HepG2 (cell line): ENCODE results near the gene PITHD1. TPM values are rescaled to one million over a fixed set of nuclear protein-coding genes. Genes with fewer than 3 reads are reported as not detected.

Source experiments
- ATAC-seq: fragments of 200-7000 bp; cut with Tn5 transposase; 3 replicates; pipeline ENCODE4 v1.9.1; 2020; ENCODE audit warnings: mild to moderate bottlenecking, moderate library complexity
- BruUV-seq: library from RNA; stranded (reverse); fragments of 400-500 nt; replicated peaks from 2 replicates; lab custom pipeline; 2021; lab: Mats Ljungman, UMichigan
- CTCF ChIA-PET: fragments of 300-600 bp; formaldehyde crosslinking; extraction: SDS; loops from one replicate; lab custom pipeline; 2021; ENCODE audit warnings: low total read pairs, inconsistent platforms, low intra/inter-chr PET ratio; lab: Yijun Ruan, JAX
- POLR2A ChIA-PET: fragments of 350-600 bp; sonication (Branson Sonifier 250); formaldehyde crosslinking; loops from one replicate; lab custom pipeline; 2020; ENCODE audit warnings: antibody characterized with exemption, inconsistent platforms; lab: Yijun Ruan, JAX
- DNase-seq: peaks from one replicate; pipeline ENCODE4 v3.0.0-alpha.2; 2015; ENCODE audit warnings: low spot score
- FAIRE-seq: peaks from 3 replicates; lab custom pipeline; 2011; peaks lifted over from hg19 to GRCh38; lab: Jason Lieb, UNC
- H2AFZ ChIP-seq: one replicate; pipeline ENCODE4 v1.6.1; 2011; ENCODE audit warnings: low read length, inconsistent platforms
- H3K27ac ChIP-seq: fragments of 300-600 bp; 3 replicates; pipeline ENCODE4 v1.8.0; 2011; ENCODE audit warnings: mixed run types, mild to moderate bottlenecking, mixed read lengths, low read length, inconsistent platforms; ENCODE audit not compliant: insufficient read depth; ENCODE audit errors: extremely low read length
- H3K27me3 ChIP-seq, 2 experiments: fragments of 200-600 bp in 1 of 2; 2 replicates in 1 of 2; 3 replicates in 1 of 2; pipeline versions ENCODE4 v1.6.0 to v1.8.0; 2011; ENCODE audit warnings: low read length in 2 of 2, mild to moderate bottlenecking in 2 of 2, moderate library complexity in 2 of 2, inconsistent platforms in 1 of 2; ENCODE audit not compliant: insufficient read depth in 2 of 2, control insufficient read depth in 1 of 2
- H3K36me3 ChIP-seq, 2 experiments: fragments of 200-600 bp in 1 of 2; replicated peaks in 1 of 2; 2 replicates in 1 of 2; 3 replicates in 1 of 2; pipeline versions ENCODE4 v1.5.1 to v1.8.0; 2011; ENCODE audit warnings: low read length in 2 of 2, inconsistent platforms in 1 of 2; ENCODE audit not compliant: insufficient read depth in 2 of 2, control insufficient read depth in 1 of 2
- H3K4me1 ChIP-seq: 2 replicates; pipeline ENCODE4 v1.5.1; 2012; ENCODE audit warnings: low read length, inconsistent platforms; ENCODE audit not compliant: insufficient read depth
- H3K4me2 ChIP-seq: 2 replicates; pipeline ENCODE4 v1.6.0; 2011; ENCODE audit warnings: low read depth, low read length, inconsistent platforms
- H3K4me3 ChIP-seq, 3 experiments: fragments of 200-600 bp in 1 of 3; sonication (generic), shearing (Covaris generic) in 1 of 3; replicated peaks in 1 of 3; 2 replicates each; pipeline ENCODE4 v1.5.1; 2011 to 2016; ENCODE audit warnings: low read length in 3 of 3, inconsistent platforms in 2 of 3, low read depth in 2 of 3, mild to moderate bottlenecking in 2 of 3, control low read depth in 1 of 3, mixed read lengths in 1 of 3; ENCODE audit not compliant: insufficient read depth in 1 of 3
- H3K79me2 ChIP-seq: one replicate; pipeline ENCODE4 v1.6.1; 2011; ENCODE audit warnings: low read length, inconsistent platforms; ENCODE audit not compliant: insufficient read depth
- H3K9ac ChIP-seq: 2 replicates; pipeline ENCODE4 v1.6.0; 2011; ENCODE audit warnings: mild to moderate bottlenecking, low read depth, low read length, inconsistent platforms; ENCODE audit not compliant: insufficient read depth
- H3K9me3 ChIP-seq: 2 replicates; pipeline ENCODE4 v1.5.1; 2012; ENCODE audit warnings: mild to moderate bottlenecking, low read length
- H4K20me1 ChIP-seq: 2 replicates; pipeline ENCODE4 v1.6.0; 2011; ENCODE audit warnings: inconsistent platforms, mild to moderate bottlenecking, low read length, moderate library complexity; ENCODE audit not compliant: insufficient read depth
- AGO2 ChIP-seq: fragments of 200-400 bp; formaldehyde crosslinking; optimal IDR thresholded peaks from 2 replicates; pipeline ENCODE3; 2017; ENCODE audit warnings: mild to moderate bottlenecking, low read depth, low read length, moderate library complexity
- HNRNPL ChIP-seq: fragments of 200-400 bp; formaldehyde crosslinking; IDR thresholded peaks from 2 replicates; pipeline ENCODE4 v1.6.1; 2017; ENCODE audit warnings: mild to moderate bottlenecking, low read depth, low read length
- HNRNPLL ChIP-seq: fragments of 200-400 bp; formaldehyde crosslinking; IDR thresholded peaks from 2 replicates; pipeline ENCODE4 v1.6.1; 2017; ENCODE audit warnings: mild to moderate bottlenecking, low read depth, low read length; ENCODE audit not compliant: poor library complexity, severe bottlenecking
- KMT2B ChIP-seq: IDR thresholded peaks from 2 replicates; pipeline ENCODE4 v1.6.1; 2016; ENCODE audit warnings: missing genetic modification reagents, missing compliant biosample characterization
- RBFOX2 ChIP-seq: fragments of 200-400 bp; formaldehyde crosslinking; IDR thresholded peaks from 2 replicates; pipeline ENCODE4 v1.6.1; 2017; ENCODE audit warnings: low read depth, mild to moderate bottlenecking, low read length
- ZNF296 ChIP-seq: sonication (generic); formaldehyde crosslinking; conservative IDR thresholded peaks from 2 replicates; pipeline ENCODE4 v1.5.0; 2020; ENCODE audit warnings: mild to moderate bottlenecking, missing genetic modification reagents
- WGBS: methylation state at CpG from one replicate; pipeline ENCODE4 v1.1.6; 2017; ENCODE audit warnings: low lambda C conversion rate; 5-methylcytosine and 5-hydroxymethylcytosine counted together
- in situ Hi-C: cut with HindIII; loops from 2 replicates; pipeline ENCODE4 v1.10.0; 2017; ENCODE audit warnings: low pct_unique_long_range_greater_than_20kb; ENCODE audit not compliant: extremely low pct_ligation_motif_present
- intact Hi-C: fragments of 100-400 bp; cut with micrococcal nuclease; formaldehyde crosslinking; loops from one replicate; pipeline ENCODE4 v1.10.0; 2022; ENCODE audit not compliant: unreplicated experiment
- polyA plus RNA-seq, 8 experiments: library from polyadenylated mRNA; depleted of rRNA in 3 of 8; stranded (reverse) in 7 of 8; unstranded in 1 of 8; fragments of >200 nt; fragmentation: Illumina TruSeq in 4 of 8; extraction: Trizol in 4 of 8; gene quantifications; 2 replicates each; pipeline versions ENCODE4 v1.2.1 to v1.2.3, GENCODE V29; 2011 to 2016; ENCODE audit warnings: low read depth in 4 of 8, missing spikeins in 1 of 8, mixed read lengths in 1 of 8; ENCODE audit not compliant: insufficient read depth in 1 of 8
- total RNA-seq, 5 experiments: library from RNA; depleted of rRNA; stranded (reverse); fragments of >200 nt; fragmentation: Illumina TruSeq; extraction: Trizol; gene quantifications; 2 replicates each; pipeline ENCODE4 v1.2.3, GENCODE V29; 2016; ENCODE audit warnings: low read depth in 1 of 5

The PITHD1 gene
- total and polyA plus RNA-seq, 2 of the 13 experiments (the other 11 are each of a cell fraction or from before 2014, with no cell fraction given): 28.0 to 37.3 TPM

- H2AFZ ChIP-seq: no peak overlapping the region
- CTCF ChIA-PET: interaction anchor here (1.2 kb wide), 1 partner anchor 24 kb away, joined by 4 read pairs; no protein-coding TSS in a partner anchor
- DNase-seq: no peak
- peaks cover 31% of the 10 kb centered on the region for H3K79me2 ChIP-seq
- no peak for ATAC-seq
- peak; percentile 69 for TF ChIP-seq RBFOX2
- TF ChIP-seq HNRNPL: 0 out of 2 replicates have a peak, but pooled peaks have one; percentile 14
- peak; percentile 86 for TF ChIP-seq AGO2
- no peak for TF ChIP-seq ZNF296 (CRISPR knock-in tag)
- peak; percentile 20 for TF ChIP-seq HNRNPLL
- TF ChIP-seq KMT2B (CRISPR knock-in tag): no peak
- H3K27me3 ChIP-seq: no peaks in the 10 kb centered on the region; a peak in 1 of 5 replicates
- peaks cover 16 to 44% of the 10 kb centered on the region in 2 experiments; a peak in 4 of 5 replicates for H3K36me3 ChIP-seq
- no peaks in the 10 kb centered on the region for H3K9me3 ChIP-seq
- peaks cover 35% of the 10 kb centered on the region for H3K4me1 ChIP-seq
- in situ Hi-C loops (no loop called here), intact Hi-C loops (no loop called here)
- H4K20me1 ChIP-seq: peaks cover 9% of the 10 kb centered on the region; the same call in 1 of the 2 replicates
- BruUV-seq: no TSS peak
- H3K9ac ChIP-seq: no peak overlapping the region
- WGBS: 93% methylated on average over 5 of the region's 16 CpGs
- no peak overlapping the region for H3K4me3 ChIP-seq
- no peak overlapping the region for H3K4me2 ChIP-seq
- POLR2A ChIA-PET: interaction anchor here (10.9 kb wide), 1 partner anchor 18 kb away, joined by 154 read pairs; the partner anchor contains the start of gene PITHD1
- H3K27ac ChIP-seq: peak overlapping the region; percentile 25
- FAIRE-seq: no peak
Observed at GRCh38 chr1:23795676-23796465, 17.7 kb downstream of the PITHD1 start.
